Ishikawa (cell line): ENCODE measurements around the gene GRID1.

Experiments
- CEBPB ChIP-seq: IDR thresholded peaks from 2 replicates; pipeline ENCODE4 v1.6.1; 2012
- CREB1 ChIP-seq: IDR thresholded peaks from 2 replicates; pipeline ENCODE4 v1.6.1; 2012; ENCODE audit warnings: low read depth
- EGR1 ChIP-seq: IDR thresholded peaks from 2 replicates; pipeline ENCODE4 v1.6.1; 2012
- EP300 ChIP-seq: IDR thresholded peaks from 2 replicates; pipeline ENCODE4 v1.6.1; 2012; ENCODE audit warnings: borderline replicate concordance
- FOXM1 ChIP-seq: IDR thresholded peaks from 2 replicates; pipeline ENCODE4 v1.6.1; 2012; ENCODE audit warnings: low read depth, borderline replicate concordance
- NFIC ChIP-seq: IDR thresholded peaks from 2 replicates; pipeline ENCODE4 v1.6.1; 2012
- RAD21 ChIP-seq: IDR thresholded peaks from 2 replicates; pipeline ENCODE4 v1.6.1; 2012; ENCODE audit warnings: low read depth
- TAF1 ChIP-seq: IDR thresholded peaks from 2 replicates; pipeline ENCODE4 v1.6.1; 2012; ENCODE audit warnings: low read depth, mild to moderate bottlenecking
- TCF12 ChIP-seq: IDR thresholded peaks from 2 replicates; pipeline ENCODE4 v1.6.1; 2012; ENCODE audit warnings: low read depth
- TEAD4 ChIP-seq: IDR thresholded peaks from 2 replicates; pipeline ENCODE4 v1.6.1; 2012
- USF1 ChIP-seq: IDR thresholded peaks from 2 replicates; pipeline ENCODE4 v1.6.1; 2012
- YY1 ChIP-seq: IDR thresholded peaks from 2 replicates; pipeline ENCODE4 v1.6.1; 2012; ENCODE audit warnings: low read depth
- ZBTB7A ChIP-seq: IDR thresholded peaks from 2 replicates; pipeline ENCODE4 v1.6.1; 2012; ENCODE audit warnings: low read depth
- TF ChIP-seq, protein P1 (sequence below): IDR thresholded peaks from 2 replicates; pipeline ENCODE4 v1.6.1; 2012
- TF ChIP-seq, protein P2 (sequence below): IDR thresholded peaks from 2 replicates; pipeline ENCODE4 v1.6.1; 2012; ENCODE audit warnings: low read depth, mild to moderate bottlenecking

GRID1 gene

DNA sequence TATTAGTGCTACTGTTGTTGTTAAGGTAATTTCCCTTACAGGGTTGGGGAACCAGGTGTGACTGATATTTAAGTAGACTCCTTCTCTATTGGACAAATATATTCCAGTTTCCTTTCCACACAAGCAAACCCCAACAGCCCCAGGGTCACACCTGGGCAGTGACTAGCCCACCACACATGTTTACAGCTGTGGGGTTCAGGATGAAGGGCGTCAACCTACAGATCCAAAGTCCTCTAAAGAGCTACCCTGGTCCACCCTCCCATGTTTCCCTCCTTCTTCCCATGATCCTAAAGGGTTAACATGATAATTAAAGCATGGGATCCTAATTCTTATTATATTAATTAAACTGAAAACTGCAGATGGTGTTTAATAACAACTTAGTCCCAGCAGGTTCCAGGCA, 701.5 kb downstream of the GRID1 start:
- TF ChIP-seq, protein P1, sequence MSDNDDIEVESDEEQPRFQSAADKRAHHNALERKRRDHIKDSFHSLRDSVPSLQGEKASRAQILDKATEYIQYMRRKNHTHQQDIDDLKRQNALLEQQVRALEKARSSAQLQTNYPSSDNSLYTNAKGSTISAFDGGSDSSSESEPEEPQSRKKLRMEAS = no peak
- TF ChIP-seq EP300 (no peak), YY1 (no peak), TAF1 (no peak), USF1 (no peak), EGR1 (no peak), ZBTB7A (no peak), TEAD4 (no peak), NFIC (no peak), RAD21 (no peak), CREB1 (no peak), CEBPB (no peak), TCF12 (no peak)
- TF ChIP-seq, protein P2, sequence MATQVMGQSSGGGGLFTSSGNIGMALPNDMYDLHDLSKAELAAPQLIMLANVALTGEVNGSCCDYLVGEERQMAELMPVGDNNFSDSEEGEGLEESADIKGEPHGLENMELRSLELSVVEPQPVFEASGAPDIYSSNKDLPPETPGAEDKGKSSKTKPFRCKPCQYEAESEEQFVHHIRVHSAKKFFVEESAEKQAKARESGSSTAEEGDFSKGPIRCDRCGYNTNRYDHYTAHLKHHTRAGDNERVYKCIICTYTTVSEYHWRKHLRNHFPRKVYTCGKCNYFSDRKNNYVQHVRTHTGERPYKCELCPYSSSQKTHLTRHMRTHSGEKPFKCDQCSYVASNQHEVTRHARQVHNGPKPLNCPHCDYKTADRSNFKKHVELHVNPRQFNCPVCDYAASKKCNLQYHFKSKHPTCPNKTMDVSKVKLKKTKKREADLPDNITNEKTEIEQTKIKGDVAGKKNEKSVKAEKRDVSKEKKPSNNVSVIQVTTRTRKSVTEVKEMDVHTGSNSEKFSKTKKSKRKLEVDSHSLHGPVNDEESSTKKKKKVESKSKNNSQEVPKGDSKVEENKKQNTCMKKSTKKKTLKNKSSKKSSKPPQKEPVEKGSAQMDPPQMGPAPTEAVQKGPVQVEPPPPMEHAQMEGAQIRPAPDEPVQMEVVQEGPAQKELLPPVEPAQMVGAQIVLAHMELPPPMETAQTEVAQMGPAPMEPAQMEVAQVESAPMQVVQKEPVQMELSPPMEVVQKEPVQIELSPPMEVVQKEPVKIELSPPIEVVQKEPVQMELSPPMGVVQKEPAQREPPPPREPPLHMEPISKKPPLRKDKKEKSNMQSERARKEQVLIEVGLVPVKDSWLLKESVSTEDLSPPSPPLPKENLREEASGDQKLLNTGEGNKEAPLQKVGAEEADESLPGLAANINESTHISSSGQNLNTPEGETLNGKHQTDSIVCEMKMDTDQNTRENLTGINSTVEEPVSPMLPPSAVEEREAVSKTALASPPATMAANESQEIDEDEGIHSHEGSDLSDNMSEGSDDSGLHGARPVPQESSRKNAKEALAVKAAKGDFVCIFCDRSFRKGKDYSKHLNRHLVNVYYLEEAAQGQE = no peak

- TF ChIP-seq EP300 = no peak
- TF ChIP-seq USF1 = no peak
- TF ChIP-seq FOXM1 = no peak
- no peak for TF ChIP-seq TCF12
Measured at GRCh38 chr10:85661123-85661522, 705.5 kb downstream of the GRID1 start.

DNA sequence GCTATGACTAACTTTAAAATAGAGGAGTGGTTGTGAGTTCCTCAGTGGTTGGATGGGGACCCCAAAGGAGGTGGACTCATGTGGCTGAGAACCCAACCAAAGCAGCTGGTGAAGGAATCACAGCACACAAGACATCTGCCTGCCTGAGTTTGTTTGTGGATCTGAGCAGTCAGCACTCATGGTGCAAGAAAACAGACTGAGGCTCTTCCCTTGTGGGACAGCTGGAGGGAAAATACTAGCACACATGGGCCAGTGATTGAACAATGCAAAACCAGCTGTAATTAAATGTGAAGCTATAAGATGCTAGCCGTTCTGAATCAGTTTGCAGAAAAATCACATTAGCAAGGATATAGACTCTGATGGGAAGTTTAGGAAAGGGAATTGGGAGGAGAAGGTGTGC, 707.3 kb downstream of the GRID1 start:
- TF ChIP-seq NFIC (no peak), ZBTB7A (no peak), FOXM1 (no peak), CEBPB (no peak), USF1 (no peak), TAF1 (no peak)

GRCh38 chr10:85658518-85658917, 708.1 kb downstream of the GRID1 start:
- TF ChIP-seq CREB1 (no peak), EGR1 (no peak), YY1 (no peak), TAF1 (no peak), USF1 (no peak), ZBTB7A (no peak), NFIC (no peak), TEAD4 (no peak), EP300 (no peak), CEBPB (no peak), RAD21 (no peak), FOXM1 (no peak), TCF12 (no peak)
- TF ChIP-seq, protein P1 = no peak
- TF ChIP-seq, protein P2 = no peak

DNA sequence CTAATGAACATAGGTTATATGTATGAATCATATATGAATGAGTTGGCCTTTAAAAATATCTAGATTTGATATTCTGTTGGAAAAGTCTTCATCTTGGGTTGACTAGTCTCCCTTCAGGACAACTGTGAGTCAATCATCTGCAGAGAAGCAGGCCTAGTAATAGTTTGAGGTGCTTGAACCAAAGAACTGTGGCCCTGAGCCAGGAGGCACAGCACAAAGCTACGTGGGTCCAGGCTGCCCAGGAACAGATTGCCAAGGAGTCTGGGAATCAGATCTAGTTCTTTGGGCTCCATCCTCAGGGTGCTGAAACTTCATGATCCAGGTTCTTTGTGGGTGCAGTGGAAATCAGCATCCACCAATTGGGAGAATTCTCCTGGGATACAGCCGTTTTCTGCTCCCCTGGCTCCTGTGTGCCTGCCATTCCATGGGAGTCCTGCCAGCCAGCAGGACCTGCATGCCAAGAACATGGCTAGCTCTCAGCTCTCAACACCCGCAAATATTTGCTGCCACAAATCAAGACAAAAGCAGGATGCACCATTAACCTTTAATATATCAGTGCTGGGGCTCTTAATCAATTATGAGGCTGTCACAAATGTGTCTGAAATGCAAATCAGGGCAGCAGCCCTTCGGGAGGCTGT, 709.0 kb downstream of the GRID1 start:
- no peak for TF ChIP-seq USF1
- no peak for TF ChIP-seq CEBPB
- TF ChIP-seq TCF12 = no peak
- TF ChIP-seq EGR1 = no peak
- TF ChIP-seq, protein P2 = no peak
